HG03354 (cell line): ENCODE measurements around the gene NUB1.
A peak's percentile ranks its signal among the peaks of the same experiment; 100 is the strongest.
"Not testable (repeated sequence)": the region's sequence is repeated elsewhere in the genome, so short reads cannot be mapped to it uniquely, and the experiment has no call there.

Experiments used
- ATAC-seq: cut with Tn5 transposase; IDR thresholded peaks from one replicate; pipeline ENCODE4 v1.9.1; 2021; ENCODE audit warnings: mild to moderate bottlenecking; ENCODE audit not compliant: unreplicated experiment, poor library complexity, severe bottlenecking

The NUB1 gene, protein sequence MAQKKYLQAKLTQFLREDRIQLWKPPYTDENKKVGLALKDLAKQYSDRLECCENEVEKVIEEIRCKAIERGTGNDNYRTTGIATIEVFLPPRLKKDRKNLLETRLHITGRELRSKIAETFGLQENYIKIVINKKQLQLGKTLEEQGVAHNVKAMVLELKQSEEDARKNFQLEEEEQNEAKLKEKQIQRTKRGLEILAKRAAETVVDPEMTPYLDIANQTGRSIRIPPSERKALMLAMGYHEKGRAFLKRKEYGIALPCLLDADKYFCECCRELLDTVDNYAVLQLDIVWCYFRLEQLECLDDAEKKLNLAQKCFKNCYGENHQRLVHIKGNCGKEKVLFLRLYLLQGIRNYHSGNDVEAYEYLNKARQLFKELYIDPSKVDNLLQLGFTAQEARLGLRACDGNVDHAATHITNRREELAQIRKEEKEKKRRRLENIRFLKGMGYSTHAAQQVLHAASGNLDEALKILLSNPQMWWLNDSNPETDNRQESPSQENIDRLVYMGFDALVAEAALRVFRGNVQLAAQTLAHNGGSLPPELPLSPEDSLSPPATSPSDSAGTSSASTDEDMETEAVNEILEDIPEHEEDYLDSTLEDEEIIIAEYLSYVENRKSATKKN

GRCh38 chr7:151341357-151342101 lies at the start of gene NUB1:
Gene NUB1, plus strand, starts transcription at chr7:151341812. Its CDS starts 3,538 bp downstream, at chr7:151345350.
- ATAC-seq: peak; percentile 68

DNA sequence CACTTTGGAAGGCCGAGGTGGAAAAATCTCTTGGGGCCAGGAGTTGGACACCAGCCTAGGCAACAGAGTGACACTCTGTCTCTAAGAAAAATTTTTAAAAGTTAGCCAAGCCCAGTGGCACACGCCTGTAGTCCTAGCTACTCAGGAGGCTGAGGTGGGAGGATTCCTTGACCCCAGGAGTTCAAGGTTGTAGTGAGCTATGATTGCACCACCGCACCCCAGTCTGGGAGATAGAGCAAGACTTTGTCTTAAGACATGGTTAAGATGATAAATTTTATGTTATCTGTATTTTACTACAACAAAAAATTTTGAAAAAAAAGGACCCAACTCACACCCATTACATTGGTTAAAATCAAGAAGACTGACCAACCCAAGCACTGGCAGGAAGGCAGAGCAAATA lies 48.8 kb upstream of the NUB1 start:
- no peak for ATAC-seq

- no peak for ATAC-seq
Measured at GRCh38 chr7:151296202-151296992, 45.2 kb upstream of the NUB1 start.

- no peak for ATAC-seq
Measured at GRCh38 chr7:151298765-151299164, 42.8 kb upstream of the NUB1 start.

DNA sequence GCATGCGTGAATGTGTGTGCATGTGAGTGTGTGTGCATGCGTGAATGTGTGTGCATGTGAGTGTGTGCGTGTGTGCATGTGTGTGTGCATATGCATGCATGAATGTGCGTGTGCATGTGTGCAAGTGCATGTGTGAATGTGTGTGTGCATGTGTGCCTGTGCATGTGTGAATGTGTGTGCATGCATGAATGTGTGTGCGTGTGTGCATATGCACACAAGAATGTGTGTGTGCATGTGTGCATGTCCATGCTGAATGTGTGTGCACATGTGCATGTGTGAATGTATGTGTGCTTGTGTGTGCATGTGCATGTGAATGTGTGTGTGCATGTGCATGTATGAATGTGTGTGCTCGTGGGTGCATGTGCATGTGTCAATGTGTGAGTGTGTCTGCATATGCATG lies 42.1 kb upstream of the NUB1 start:
- no peak for ATAC-seq

- no peak for ATAC-seq
Measured at GRCh38 chr7:151299940-151300645, 41.5 kb upstream of the NUB1 start.

DNA sequence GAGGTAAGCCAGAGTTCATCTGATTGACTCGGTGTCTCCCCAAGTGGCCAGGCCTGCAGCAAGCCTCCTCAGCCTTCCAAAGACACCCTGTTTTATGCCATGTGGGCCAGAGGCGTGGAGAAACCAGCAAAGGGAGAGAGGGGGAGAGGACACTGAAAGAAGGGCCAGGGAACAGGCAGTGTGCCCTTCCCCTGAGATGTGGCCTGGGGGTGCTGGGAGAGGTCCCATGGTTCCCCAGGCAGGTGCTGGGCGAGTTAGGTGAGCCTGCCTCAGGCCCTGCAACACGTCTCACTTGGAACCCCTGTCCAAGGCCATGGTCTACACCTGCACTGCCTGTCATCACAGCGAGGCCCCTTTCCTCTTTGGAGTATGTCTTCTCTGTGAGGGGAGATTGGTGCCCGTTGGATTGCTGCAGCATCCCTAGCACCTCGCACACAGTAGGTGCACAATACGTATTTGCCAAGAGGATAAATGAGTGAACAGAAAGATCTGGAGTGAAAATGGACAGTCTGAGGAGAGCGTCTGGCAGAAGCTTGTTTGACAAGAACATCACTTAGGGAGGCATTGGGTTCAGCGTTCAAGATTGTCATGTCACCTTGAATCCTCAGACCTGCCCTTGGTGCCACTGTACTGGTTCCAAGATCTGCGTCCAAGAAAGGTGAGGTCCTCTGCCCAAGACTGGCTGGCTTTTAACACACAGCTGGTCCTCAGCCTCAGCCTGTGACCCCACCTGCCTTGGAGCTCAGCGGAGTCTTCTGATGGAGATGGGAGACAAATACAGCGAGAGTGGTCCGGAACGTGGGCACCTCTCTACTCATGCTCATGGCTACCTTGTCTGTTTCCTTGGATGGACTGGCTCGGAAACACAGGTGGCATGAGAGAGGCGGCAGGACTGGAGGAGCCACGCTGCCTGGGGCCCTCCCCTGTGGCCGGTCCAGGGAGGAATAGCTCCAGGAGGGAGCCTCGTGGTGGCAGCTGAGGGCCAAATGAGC lies 39.8 kb upstream of the NUB1 start:
- ATAC-seq: no peak

GRCh38 chr7:151304251-151304650 lies 37.4 kb upstream of the NUB1 start:
- not testable (repeated sequence) for ATAC-seq

- ATAC-seq: no peak
Measured at GRCh38 chr7:151304856-151305255, 36.8 kb upstream of the NUB1 start.

GRCh38 chr7:151306374-151306773 lies 35.2 kb upstream of the NUB1 start:
- ATAC-seq: no peak

- ATAC-seq: no peak
Measured at GRCh38 chr7:151306860-151307259, 34.8 kb upstream of the NUB1 start.

DNA sequence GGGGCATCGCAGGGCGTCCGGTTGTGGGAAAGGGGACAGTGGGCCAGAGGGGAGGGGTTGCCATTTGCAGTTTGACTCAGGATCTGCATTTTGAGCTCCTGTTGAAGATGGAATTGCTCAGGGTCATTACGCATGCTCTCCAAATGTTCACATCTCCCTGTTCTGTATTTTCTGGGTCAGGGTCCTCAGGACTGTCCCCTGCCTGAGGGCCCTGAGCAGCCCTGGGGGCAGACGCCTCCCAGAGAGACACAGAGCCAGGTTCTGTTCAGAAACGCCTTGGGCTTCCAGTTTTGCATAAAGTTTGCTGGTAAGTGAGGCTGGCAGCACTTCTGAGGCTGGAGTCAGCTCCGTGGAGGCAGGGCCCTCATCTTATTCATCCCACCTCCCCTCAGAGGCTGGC lies 34.1 kb upstream of the NUB1 start:
- ATAC-seq: no peak

DNA sequence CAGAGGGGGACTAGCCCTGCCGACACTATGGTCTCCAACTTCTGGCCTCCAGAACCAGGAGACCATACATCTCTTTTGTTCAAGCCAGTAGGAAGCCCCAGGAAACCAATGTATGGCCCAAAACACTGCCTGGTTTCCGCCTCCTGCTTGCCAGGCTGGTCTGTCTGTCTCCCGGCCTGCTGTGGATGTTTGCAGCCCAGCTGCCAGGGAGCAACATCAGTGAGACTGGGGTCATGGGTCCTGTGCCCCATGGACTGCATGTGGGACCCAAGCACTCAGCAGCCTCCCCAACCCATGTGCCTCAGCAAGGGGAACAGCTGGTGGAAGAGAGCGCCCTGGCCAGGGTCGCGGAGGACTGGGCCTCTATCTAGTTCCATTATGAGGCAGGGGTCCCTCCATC lies 33.4 kb upstream of the NUB1 start:
- ATAC-seq: no peak

GRCh38 chr7:151308791-151309190 lies 32.8 kb upstream of the NUB1 start:
- ATAC-seq: no peak

DNA sequence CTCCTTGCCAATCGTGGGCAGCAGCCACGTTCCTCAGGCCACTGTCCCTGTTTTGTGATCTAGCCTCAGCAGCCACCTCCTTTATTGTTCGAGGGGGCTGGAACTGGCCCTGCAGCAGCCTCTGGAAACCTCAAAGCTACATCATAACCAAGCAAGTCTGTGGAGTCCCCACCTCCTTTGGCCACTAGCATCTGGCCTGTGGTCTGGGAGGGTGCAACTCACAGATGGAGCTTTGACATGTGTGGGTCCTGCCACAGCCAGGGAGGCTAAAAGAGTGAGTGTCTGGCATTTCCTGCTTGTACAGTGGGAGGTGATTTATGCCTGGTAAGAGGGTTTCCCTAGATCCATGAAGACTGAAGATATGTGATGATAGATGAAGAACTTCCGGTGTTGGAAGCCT lies 32.3 kb upstream of the NUB1 start:
- ATAC-seq: no peak

DNA sequence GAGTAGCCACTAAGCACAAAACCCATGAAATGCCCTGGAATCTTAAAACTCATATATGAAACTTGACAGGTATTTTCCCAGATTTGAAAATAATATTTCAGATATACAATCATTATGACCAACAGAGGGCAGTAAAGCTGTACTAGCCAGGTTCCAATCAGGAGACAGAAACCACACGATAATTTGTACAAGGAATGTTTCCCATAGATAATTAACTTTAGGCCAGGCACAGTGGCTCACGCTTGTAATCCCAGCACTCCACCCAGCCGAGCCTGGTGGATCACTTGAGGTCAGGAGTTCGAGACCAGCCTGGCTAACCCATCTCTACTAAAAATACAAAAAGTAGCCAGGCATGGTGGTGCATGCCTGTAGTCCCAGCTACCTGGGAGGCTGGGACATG lies 31.0 kb upstream of the NUB1 start:
- no peak for ATAC-seq

DNA sequence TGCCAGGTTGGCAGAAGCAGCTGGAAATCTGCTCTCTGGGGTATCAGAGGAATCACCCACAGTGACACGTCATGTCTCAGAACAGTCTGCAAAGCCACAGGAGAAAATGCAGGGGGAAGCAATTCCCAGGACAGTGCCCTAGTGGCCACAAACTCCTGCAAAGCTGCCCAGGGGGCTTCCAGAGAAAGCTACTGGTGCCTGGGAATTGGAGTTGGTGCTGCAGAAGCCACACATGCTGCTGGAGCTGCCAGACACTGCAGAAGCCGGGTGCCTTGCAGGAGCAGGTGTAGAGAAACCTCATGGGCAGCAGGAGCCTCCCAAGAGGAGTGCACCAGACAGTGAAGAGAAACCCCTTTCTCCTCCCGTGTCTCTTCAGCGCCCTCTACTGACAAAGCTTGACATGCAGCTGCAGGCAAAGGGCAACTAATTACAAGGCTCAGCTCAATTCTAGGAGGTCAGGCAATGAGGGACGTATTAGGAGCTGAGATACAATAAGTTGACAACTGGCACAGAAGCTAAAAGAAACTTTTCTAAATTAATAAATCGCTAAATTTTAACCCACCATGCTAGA lies 30.2 kb upstream of the NUB1 start:
- no peak for ATAC-seq

GRCh38 chr7:151312356-151312755 lies 29.3 kb upstream of the NUB1 start:
- no peak for ATAC-seq
